GM12878 (cell line): Measurements from ENCODE around the gene SOCS6.

Experiments used
- CHD2 ChIP-seq: IDR thresholded peaks from 2 replicates; pipeline ENCODE4 v1.6.1; 2011; ENCODE audit warnings: low read depth, low read length, improper control_type of control experiment, borderline replicate concordance
- EZH2 ChIP-seq: IDR thresholded peaks from 2 replicates; pipeline ENCODE4 v1.6.1; 2012; ENCODE audit warnings: low read depth, mild to moderate bottlenecking, control low read depth, inconsistent platforms, low read length, borderline replicate concordance; ENCODE audit not compliant: control insufficient read depth
- KLF5 ChIP-seq: fragments of 450-650 bp; IDR thresholded peaks from 2 replicates; pipeline ENCODE4 v1.6.1; 2014; ENCODE audit warnings: mild to moderate bottlenecking; ENCODE audit not compliant: partially characterized antibody
- NFIC ChIP-seq: IDR thresholded peaks from 2 replicates; pipeline ENCODE4 v1.6.1; 2012; ENCODE audit warnings: low read depth, mild to moderate bottlenecking, inconsistent platforms, low read length, moderate library complexity
- POLR2A ChIP-seq: IDR thresholded peaks from 2 replicates; pipeline ENCODE4 v1.6.1; 2011; ENCODE audit warnings: low read depth, mild to moderate bottlenecking, low read length
- POLR2AphosphoS2 ChIP-seq: IDR thresholded peaks from 2 replicates; pipeline ENCODE4 v1.6.1; 2011; ENCODE audit warnings: low read depth, mild to moderate bottlenecking, low read length, improper control_type of control experiment, moderate library complexity
- POLR2AphosphoS5 ChIP-seq: IDR thresholded peaks from 2 replicates; pipeline ENCODE4 v1.6.1; 2011; ENCODE audit warnings: mild to moderate bottlenecking, low read length, inconsistent platforms
- RFX5 ChIP-seq: IDR thresholded peaks from 2 replicates; pipeline ENCODE4 v1.6.1; 2011; ENCODE audit warnings: low read depth, low read length, improper control_type of control experiment
- SMC3 ChIP-seq: IDR thresholded peaks from 2 replicates; pipeline ENCODE4 v1.6.1; 2011; ENCODE audit warnings: low read length, improper control_type of control experiment, borderline replicate concordance
- SUPT20H ChIP-seq: IDR thresholded peaks from 2 replicates; pipeline ENCODE4 v1.6.1; 2011; ENCODE audit warnings: low read depth, mild to moderate bottlenecking, low read length, moderate library complexity, borderline replicate concordance; ENCODE audit not compliant: control insufficient read depth
- ZZZ3 ChIP-seq: IDR thresholded peaks from 2 replicates; pipeline ENCODE4 v1.6.1; 2011; ENCODE audit warnings: low read depth; ENCODE audit not compliant: control insufficient read depth, insufficient read length
- TF ChIP-seq, protein P1 (sequence below): fragments of 450-650 bp; IDR thresholded peaks from 2 replicates; pipeline ENCODE4 v1.6.1; 2017; ENCODE audit warnings: antibody characterized with exemption, mild to moderate bottlenecking, moderate library complexity
- TF ChIP-seq, protein P2 (sequence below): IDR thresholded peaks from 2 replicates; pipeline ENCODE4 v1.6.1; 2011; ENCODE audit warnings: low read depth, low read length, improper control_type of control experiment, borderline replicate concordance
- TF ChIP-seq, protein P3 (sequence below), 3 experiments: IDR thresholded peaks in 2 of 3; conservative IDR thresholded peaks in 1 of 3; 2 replicates each; pipeline ENCODE4 v1.5.1; 2011; ENCODE audit warnings: low read depth in 3 of 3, low read length in 3 of 3, mild to moderate bottlenecking in 3 of 3, control low read depth in 2 of 3, moderate library complexity in 2 of 3, inconsistent platforms in 1 of 3, mixed read lengths in 1 of 3; ENCODE audit not compliant: control insufficient read depth in 2 of 3, insufficient read depth in 1 of 3; ENCODE audit errors: extremely low read depth in 1 of 3

DNA sequence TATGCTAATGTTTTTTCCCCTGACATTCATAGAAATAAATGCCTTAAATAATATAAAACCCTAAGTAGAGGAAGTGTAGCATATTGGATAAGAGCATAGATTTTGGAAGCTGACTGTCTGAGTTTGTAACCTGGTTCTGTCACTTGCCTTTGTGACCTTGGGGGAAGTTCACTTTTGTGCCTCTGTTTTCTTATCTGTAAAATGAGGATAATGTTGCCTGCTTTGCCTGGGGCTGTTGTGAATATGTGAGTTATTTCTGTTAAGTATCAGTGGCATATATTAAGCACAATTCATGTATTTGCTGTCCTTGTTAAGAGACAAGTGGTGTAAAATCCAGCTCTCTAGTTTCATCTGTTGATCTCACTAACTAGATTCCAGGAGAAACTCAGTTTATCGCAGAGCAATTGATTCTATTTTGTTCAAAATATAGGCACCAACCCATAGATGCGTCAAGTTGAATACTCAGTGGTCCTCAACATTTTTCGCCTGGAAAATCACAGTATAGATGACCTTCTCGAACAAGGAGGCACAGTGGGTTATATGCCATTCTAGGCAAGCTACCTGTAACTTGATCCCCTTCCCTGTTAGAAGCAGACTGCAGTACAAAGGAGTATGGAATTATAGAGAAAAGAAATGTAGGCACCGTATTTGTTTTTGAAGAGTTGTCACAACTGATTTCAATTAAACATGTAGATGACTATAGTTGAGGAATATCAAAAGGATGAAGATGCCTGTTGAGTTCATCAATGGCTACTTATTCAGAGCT lies 67.0 kb downstream of the SOCS6 start:
- TF ChIP-seq, protein P1, sequence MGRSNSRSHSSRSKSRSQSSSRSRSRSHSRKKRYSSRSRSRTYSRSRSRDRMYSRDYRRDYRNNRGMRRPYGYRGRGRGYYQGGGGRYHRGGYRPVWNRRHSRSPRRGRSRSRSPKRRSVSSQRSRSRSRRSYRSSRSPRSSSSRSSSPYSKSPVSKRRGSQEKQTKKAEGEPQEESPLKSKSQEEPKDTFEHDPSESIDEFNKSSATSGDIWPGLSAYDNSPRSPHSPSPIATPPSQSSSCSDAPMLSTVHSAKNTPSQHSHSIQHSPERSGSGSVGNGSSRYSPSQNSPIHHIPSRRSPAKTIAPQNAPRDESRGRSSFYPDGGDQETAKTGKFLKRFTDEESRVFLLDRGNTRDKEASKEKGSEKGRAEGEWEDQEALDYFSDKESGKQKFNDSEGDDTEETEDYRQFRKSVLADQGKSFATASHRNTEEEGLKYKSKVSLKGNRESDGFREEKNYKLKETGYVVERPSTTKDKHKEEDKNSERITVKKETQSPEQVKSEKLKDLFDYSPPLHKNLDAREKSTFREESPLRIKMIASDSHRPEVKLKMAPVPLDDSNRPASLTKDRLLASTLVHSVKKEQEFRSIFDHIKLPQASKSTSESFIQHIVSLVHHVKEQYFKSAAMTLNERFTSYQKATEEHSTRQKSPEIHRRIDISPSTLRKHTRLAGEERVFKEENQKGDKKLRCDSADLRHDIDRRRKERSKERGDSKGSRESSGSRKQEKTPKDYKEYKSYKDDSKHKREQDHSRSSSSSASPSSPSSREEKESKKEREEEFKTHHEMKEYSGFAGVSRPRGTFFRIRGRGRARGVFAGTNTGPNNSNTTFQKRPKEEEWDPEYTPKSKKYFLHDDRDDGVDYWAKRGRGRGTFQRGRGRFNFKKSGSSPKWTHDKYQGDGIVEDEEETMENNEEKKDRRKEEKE = no peak
- TF ChIP-seq POLR2A (no peak), POLR2AphosphoS5 (no peak), NFIC (no peak), RFX5 (no peak), SUPT20H (no peak), SMC3 (no peak), POLR2AphosphoS2 (no peak), CHD2 (no peak), ZZZ3 (no peak), EZH2 (no peak), KLF5 (no peak)
- TF ChIP-seq, protein P2, sequence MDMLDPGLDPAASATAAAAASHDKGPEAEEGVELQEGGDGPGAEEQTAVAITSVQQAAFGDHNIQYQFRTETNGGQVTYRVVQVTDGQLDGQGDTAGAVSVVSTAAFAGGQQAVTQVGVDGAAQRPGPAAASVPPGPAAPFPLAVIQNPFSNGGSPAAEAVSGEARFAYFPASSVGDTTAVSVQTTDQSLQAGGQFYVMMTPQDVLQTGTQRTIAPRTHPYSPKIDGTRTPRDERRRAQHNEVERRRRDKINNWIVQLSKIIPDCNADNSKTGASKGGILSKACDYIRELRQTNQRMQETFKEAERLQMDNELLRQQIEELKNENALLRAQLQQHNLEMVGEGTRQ = no peak
- TF ChIP-seq, protein P3, sequence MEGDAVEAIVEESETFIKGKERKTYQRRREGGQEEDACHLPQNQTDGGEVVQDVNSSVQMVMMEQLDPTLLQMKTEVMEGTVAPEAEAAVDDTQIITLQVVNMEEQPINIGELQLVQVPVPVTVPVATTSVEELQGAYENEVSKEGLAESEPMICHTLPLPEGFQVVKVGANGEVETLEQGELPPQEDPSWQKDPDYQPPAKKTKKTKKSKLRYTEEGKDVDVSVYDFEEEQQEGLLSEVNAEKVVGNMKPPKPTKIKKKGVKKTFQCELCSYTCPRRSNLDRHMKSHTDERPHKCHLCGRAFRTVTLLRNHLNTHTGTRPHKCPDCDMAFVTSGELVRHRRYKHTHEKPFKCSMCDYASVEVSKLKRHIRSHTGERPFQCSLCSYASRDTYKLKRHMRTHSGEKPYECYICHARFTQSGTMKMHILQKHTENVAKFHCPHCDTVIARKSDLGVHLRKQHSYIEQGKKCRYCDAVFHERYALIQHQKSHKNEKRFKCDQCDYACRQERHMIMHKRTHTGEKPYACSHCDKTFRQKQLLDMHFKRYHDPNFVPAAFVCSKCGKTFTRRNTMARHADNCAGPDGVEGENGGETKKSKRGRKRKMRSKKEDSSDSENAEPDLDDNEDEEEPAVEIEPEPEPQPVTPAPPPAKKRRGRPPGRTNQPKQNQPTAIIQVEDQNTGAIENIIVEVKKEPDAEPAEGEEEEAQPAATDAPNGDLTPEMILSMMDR (IDR thresholded peaks at IDR 0.05 in 2 of 3, conservative IDR thresholded peaks at IDR 0.05 in 1 of 3; ENCODE audit: control insufficient read depth in 2 of 3, extremely low read depth in 1 of 3, insufficient read depth in 1 of 3, low read depth in 3 of 3, low read length in 3 of 3) = no peak
